Trophoblast cell (in vitro differentiated cells and primary cell): ENCODE measurements around the gene SUSD5.

Source experiments
- DNase-seq, 2 donors: peaks; one replicate each; pipeline ENCODE4 v3.0.0-alpha.2; 2016
- H2AFZ ChIP-seq: 2 replicates; pipeline ENCODE4 v1.6.1; 2013; ENCODE audit warnings: low read length, moderate library complexity, mild to moderate bottlenecking; ENCODE audit not compliant: insufficient read depth, poor library complexity
- H2AK5ac ChIP-seq: 2 replicates; pipeline ENCODE4 v1.6.1; 2013; ENCODE audit warnings: mild to moderate bottlenecking, low read length
- H2BK120ac ChIP-seq: 2 replicates; pipeline ENCODE4 v1.6.1; 2013; ENCODE audit warnings: low read length, mild to moderate bottlenecking, moderate library complexity; ENCODE audit not compliant: insufficient read depth, poor library complexity
- H2BK12ac ChIP-seq: 2 replicates; pipeline ENCODE4 v1.6.1; 2013; ENCODE audit warnings: mild to moderate bottlenecking, low read length, moderate library complexity
- H2BK5ac ChIP-seq: 2 replicates; pipeline ENCODE4 v1.6.1; 2013; ENCODE audit warnings: low read length, low read depth, moderate library complexity, mild to moderate bottlenecking; ENCODE audit not compliant: poor library complexity
- H3K14ac ChIP-seq: 2 replicates; pipeline ENCODE4 v1.6.1; 2013; ENCODE audit warnings: mild to moderate bottlenecking, low read length
- H3K18ac ChIP-seq: 2 replicates; pipeline ENCODE4 v1.6.1; 2013; ENCODE audit warnings: mild to moderate bottlenecking, low read length
- H3K23ac ChIP-seq: 2 replicates; pipeline ENCODE4 v1.6.1; 2013; ENCODE audit warnings: low read length
- H3K27ac ChIP-seq: 2 replicates; pipeline ENCODE4 v1.5.1; 2013; ENCODE audit warnings: low read depth, mild to moderate bottlenecking, inconsistent platforms, low read length, moderate library complexity
- H3K27me3 ChIP-seq: 2 replicates; pipeline ENCODE4 v1.6.1; 2013; ENCODE audit warnings: inconsistent platforms, mild to moderate bottlenecking, low read length, moderate library complexity; ENCODE audit not compliant: insufficient read depth
- H3K36me3 ChIP-seq, 2 experiments: 1 replicate in 1 of 2; 2 replicates in 1 of 2; pipeline ENCODE4 v1.6.1; 2013; ENCODE audit warnings: low read length in 2 of 2, mild to moderate bottlenecking in 2 of 2, moderate library complexity in 1 of 2; ENCODE audit not compliant: insufficient read depth in 2 of 2, control insufficient read depth in 1 of 2
- H3K4ac ChIP-seq: 2 replicates; pipeline ENCODE4 v1.6.1; 2013; ENCODE audit warnings: low read depth, mild to moderate bottlenecking, low read length, moderate library complexity
- H3K4me1 ChIP-seq, 2 experiments: 1 replicate in 1 of 2; 2 replicates in 1 of 2; pipeline ENCODE4 v1.6.1; 2013; ENCODE audit warnings: low read length in 2 of 2, mild to moderate bottlenecking in 2 of 2, moderate library complexity in 1 of 2; ENCODE audit not compliant: insufficient read depth in 2 of 2, control insufficient read depth in 1 of 2
- H3K4me2 ChIP-seq: 2 replicates; pipeline ENCODE4 v1.6.1; 2013; ENCODE audit warnings: inconsistent platforms, mild to moderate bottlenecking, low read length, moderate library complexity
- H3K4me3 ChIP-seq: 2 replicates; pipeline ENCODE4 v1.5.1; 2013; ENCODE audit warnings: mild to moderate bottlenecking, low read depth, low read length, inconsistent platforms
- H3K79me1 ChIP-seq: one replicate; pipeline ENCODE4 v1.6.1; 2013; ENCODE audit warnings: low read length
- H3K79me2 ChIP-seq: 2 replicates; pipeline ENCODE4 v1.6.1; 2013; ENCODE audit warnings: low read length, mild to moderate bottlenecking; ENCODE audit not compliant: control insufficient read depth, insufficient read depth, poor library complexity
- H3K9ac ChIP-seq: 2 replicates; pipeline ENCODE4 v1.6.1; 2013; ENCODE audit warnings: mild to moderate bottlenecking, low read length
- H3K9me3 ChIP-seq: 2 replicates; pipeline ENCODE4 v1.6.1; 2013; ENCODE audit warnings: low read depth, mild to moderate bottlenecking, control low read depth, inconsistent platforms, low read length; ENCODE audit not compliant: insufficient read depth
- H4K12ac ChIP-seq: 2 replicates; pipeline ENCODE4 v1.6.1; 2013; ENCODE audit warnings: low read depth, mild to moderate bottlenecking, low read length, moderate library complexity
- H4K8ac ChIP-seq: 2 replicates; pipeline ENCODE4 v1.6.1; 2013; ENCODE audit warnings: low read depth, mild to moderate bottlenecking, low read length, moderate library complexity
- H4K91ac ChIP-seq: one replicate; pipeline ENCODE4 v1.6.1; 2013; ENCODE audit warnings: low read depth, mild to moderate bottlenecking, low read length, moderate library complexity
- WGBS: extraction: QIAGEN DNeasy Blood & Tissue Kit; methylation state at CpG from one replicate; pipeline ENCODE4 v1.1.7; 2013; ENCODE audit warnings: missing lambda C conversion rate; ENCODE audit not compliant: insufficient read length, insufficient coverage; ENCODE audit errors: extremely low coverage; 5-methylcytosine and 5-hydroxymethylcytosine counted together

The SUSD5 gene

DNA sequence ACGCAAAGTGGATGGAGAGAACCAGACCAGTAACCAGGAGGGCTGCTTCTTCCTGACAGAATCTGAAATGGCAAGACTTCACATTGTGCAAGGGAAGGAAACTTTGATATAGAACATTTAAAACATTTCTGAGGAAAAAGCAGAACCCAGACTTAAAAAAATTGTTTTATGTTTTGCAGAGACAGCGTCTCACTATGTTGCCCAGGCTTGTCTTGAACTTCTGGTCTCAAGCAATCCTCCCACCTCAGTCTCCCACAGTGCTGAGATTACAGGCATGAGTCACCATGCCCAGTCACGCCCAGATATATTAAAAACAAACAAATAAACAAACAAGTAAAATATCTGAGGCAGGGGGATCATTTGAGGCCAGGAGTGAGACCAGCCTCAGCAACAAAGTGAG is 58.6 kb downstream of the SUSD5 start:
- Histone ChIP-seq H3K9ac (no peak overlapping the region), H3K14ac (no peak overlapping the region), H3K27ac (no peak overlapping the region), H3K79me1 (no peaks in the 10 kb centered on the region), H3K4me1 (peaks cover 4 to 6% of the 10 kb centered on the region in 2 experiments), H4K12ac (no peak overlapping the region), H3K4ac (no peak overlapping the region), H2BK120ac (no peak overlapping the region), H4K91ac (no peak overlapping the region), H3K27me3 (no peaks in the 10 kb centered on the region), H3K23ac (no peak overlapping the region), H2BK5ac (no peak overlapping the region), H2AFZ (no peak overlapping the region), H3K36me3 (no peaks in the 10 kb centered on the region), H3K79me2 (no peaks in the 10 kb centered on the region), H3K9me3 (no peaks in the 10 kb centered on the region), H3K4me2 (no peak overlapping the region), H2BK12ac (no peak overlapping the region), H2AK5ac (no peak overlapping the region), H3K18ac (no peak overlapping the region), H3K4me3 (no peak overlapping the region), H4K8ac (no peak overlapping the region)
- no peak for DNase-seq
- WGBS: no CpG with 5 or more reads among the region's 3 CpGs

DNA sequence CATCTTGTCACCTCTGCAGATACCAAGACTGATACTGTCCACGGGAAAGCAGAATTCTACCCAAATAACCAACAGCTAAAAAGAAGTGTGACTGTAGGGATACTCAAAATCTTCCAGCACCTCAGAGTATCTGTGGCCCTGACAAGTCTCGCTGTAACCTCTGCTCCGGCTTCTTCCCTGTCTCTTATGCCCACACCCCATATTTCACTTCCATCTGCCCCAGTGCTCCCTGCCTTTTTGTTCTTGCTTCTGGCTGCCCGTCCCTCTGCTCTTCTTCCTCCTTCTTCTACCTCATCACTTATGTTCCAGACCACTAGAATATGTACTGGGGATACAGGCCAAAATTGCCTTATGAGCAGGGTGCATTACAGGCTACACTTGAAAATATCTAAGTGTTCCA is 59.4 kb downstream of the SUSD5 start:
- no peaks in the 10 kb centered on the region for H3K79me2 ChIP-seq
- no peak overlapping the region for H3K18ac ChIP-seq
- H3K36me3 ChIP-seq: no peaks in the 10 kb centered on the region
- H2BK120ac ChIP-seq: no peak overlapping the region
- no peak overlapping the region for H2AFZ ChIP-seq
- no peak overlapping the region for H2AK5ac ChIP-seq
- H3K4me2 ChIP-seq: no peak overlapping the region
- H3K4ac ChIP-seq: no peak overlapping the region
- H3K4me1 ChIP-seq: peaks cover 4 to 6% of the 10 kb centered on the region in 2 experiments
- no peak overlapping the region for H4K8ac ChIP-seq
- H3K79me1 ChIP-seq: no peaks in the 10 kb centered on the region
- H2BK5ac ChIP-seq: no peak overlapping the region
- H3K23ac ChIP-seq: no peak overlapping the region
- H3K14ac ChIP-seq: no peak overlapping the region
- H4K91ac ChIP-seq: no peak overlapping the region
- H4K12ac ChIP-seq: no peak overlapping the region
- WGBS: no CpG with 5 or more reads among the region's 4 CpGs
- H3K27me3 ChIP-seq: no peaks in the 10 kb centered on the region
- no peak overlapping the region for H3K9ac ChIP-seq
- H3K27ac ChIP-seq: no peak overlapping the region
- no peak overlapping the region for H2BK12ac ChIP-seq
- H3K9me3 ChIP-seq: no peaks in the 10 kb centered on the region
- no peak for DNase-seq
- no peak overlapping the region for H3K4me3 ChIP-seq

DNA sequence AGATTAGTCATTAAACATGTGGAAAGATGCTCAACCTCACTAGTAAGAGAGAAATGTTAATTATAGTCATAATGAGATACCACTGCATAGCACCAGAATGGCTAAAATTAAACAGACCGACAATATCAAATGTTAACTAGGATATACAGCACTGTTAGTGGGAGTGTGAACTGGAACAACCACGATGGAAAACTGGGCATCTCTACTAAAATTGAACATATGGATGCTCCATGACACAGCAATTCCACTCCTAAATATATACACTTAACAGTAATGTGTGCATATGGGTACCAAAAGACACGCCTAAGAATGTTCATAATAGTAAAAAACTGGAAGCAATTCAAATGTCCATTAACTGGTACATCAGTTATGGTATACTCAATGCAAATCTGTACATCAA is 63.3 kb downstream of the SUSD5 start:
- Histone ChIP-seq H3K27ac (no peak overlapping the region), H4K91ac (no peak overlapping the region), H2AK5ac (no peak overlapping the region), H3K14ac (no peak overlapping the region), H3K27me3 (no peaks in the 10 kb centered on the region), H3K36me3 (no peaks in the 10 kb centered on the region), H3K18ac (no peak overlapping the region), H3K9me3 (peaks cover 8% of the 10 kb centered on the region), H2AFZ (no peak overlapping the region), H3K79me2 (no peaks in the 10 kb centered on the region), H4K12ac (no peak overlapping the region), H3K4me3 (no peak overlapping the region), H2BK12ac (no peak overlapping the region), H3K4ac (no peak overlapping the region), H3K4me2 (no peak overlapping the region), H2BK120ac (no peak overlapping the region), H3K79me1 (no peaks in the 10 kb centered on the region), H3K4me1 (peaks cover 4 to 6% of the 10 kb centered on the region in 2 experiments), H4K8ac (no peak overlapping the region), H2BK5ac (no peak overlapping the region), H3K23ac (no peak overlapping the region), H3K9ac (no peak overlapping the region)
- no peak for DNase-seq
- no CpG with 5 or more reads among the region's 3 CpGs for WGBS

DNA sequence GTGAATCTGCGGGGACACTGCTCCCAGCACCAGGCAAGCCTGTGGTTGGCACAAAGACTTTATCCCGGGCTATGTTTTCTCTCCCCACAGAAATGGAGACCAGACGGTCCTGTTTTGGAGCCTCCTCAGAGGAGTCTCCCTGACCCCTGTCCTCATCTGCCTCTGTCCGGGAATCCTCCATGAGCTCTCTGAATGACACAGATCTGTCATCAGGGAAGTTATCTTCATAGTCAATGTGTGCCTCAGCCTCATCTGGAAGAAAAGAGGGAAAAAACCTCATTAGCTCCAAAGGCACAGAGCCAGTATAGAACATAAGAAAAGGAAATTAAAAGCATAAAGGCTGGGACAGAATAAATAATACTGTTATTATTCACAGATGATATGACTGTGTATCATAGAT is 64.8 kb downstream of the SUSD5 start:
- H3K18ac ChIP-seq: no peak overlapping the region
- no peak overlapping the region for H3K14ac ChIP-seq
- no peak overlapping the region for H4K91ac ChIP-seq
- no peak overlapping the region for H3K4me2 ChIP-seq
- H3K79me1 ChIP-seq: no peaks in the 10 kb centered on the region
- H2BK12ac ChIP-seq: no peak overlapping the region
- no peak for DNase-seq
- H2BK120ac ChIP-seq: no peak overlapping the region
- H2AFZ ChIP-seq: no peak overlapping the region
- H3K9me3 ChIP-seq: peaks cover 8% of the 10 kb centered on the region
- no peak overlapping the region for H3K27ac ChIP-seq
- H3K36me3 ChIP-seq: no peaks in the 10 kb centered on the region
- no peaks in the 10 kb centered on the region for H3K27me3 ChIP-seq
- H3K4me1 ChIP-seq: peaks cover 4 to 6% of the 10 kb centered on the region in 2 experiments
- no peak overlapping the region for H4K8ac ChIP-seq
- no peak overlapping the region for H4K12ac ChIP-seq
- H2AK5ac ChIP-seq: no peak overlapping the region
- H3K4me3 ChIP-seq: no peak overlapping the region
- no peak overlapping the region for H2BK5ac ChIP-seq
- no peak overlapping the region for H3K4ac ChIP-seq
- H3K79me2 ChIP-seq: no peaks in the 10 kb centered on the region
- no peak overlapping the region for H3K23ac ChIP-seq
- no peak overlapping the region for H3K9ac ChIP-seq
- WGBS: no CpG with 5 or more reads among the region's 4 CpGs
